ENCODE measurements around the gene IL17RB. TPM values are rescaled to one million over a fixed set of nuclear protein-coding genes. Genes with fewer than 3 reads are reported as not detected.

The IL17RB gene
- total RNA-seq, result under 0.01 TPM in 1 of 2 replicates, not detected in the other

GRCh38 chr3:53846134-53846850, at the start of gene IL17RB, which contains the start of gene CHDH:
IL17RB (plus strand) TSS chr3:53846568; CDS start chr3:53846589, 21 bp downstream.
CHDH (minus strand) TSS chr3:53846419; CDS start chr3:53824008, 22,411 bp downstream.

GRCh38 chr3:53881691-53882593, 35.6 kb downstream of the IL17RB start, which contains the start of gene ACTR8:
ACTR8 (minus strand) TSS chr3:53882152; CDS start chr3:53882101, 51 bp downstream.

GRCh38 chr3:53891497-53892285, 45.3 kb downstream of the IL17RB start, which contains the start of gene SELENOK:
SELENOK (minus strand) TSS chr3:53891859.

Other genes starting within 250 kb of the IL17RB start
- gene CHDH, start 149 bp upstream of the IL17RB start, total RNA-seq, result under 0.01 and 0.11 TPM in 2 replicates
- gene ACTR8, start 35.6 kb downstream of the IL17RB start, total RNA-seq, result 34.2 and 35.1 TPM in 2 replicates
- 23.8 and 35.4 TPM in 2 replicates for gene SELENOK, start 45.3 kb downstream of the IL17RB start, total RNA-seq